Measurements from ENCODE around the gene ZNF516. TPM values are rescaled to one million over a fixed set of nuclear protein-coding genes. Genes with fewer than 3 reads are reported as not detected.
A peak's percentile ranks its signal among the peaks of the same experiment; 100 is the strongest.

Gene ZNF516
- total and polyA plus RNA-seq, 2 experiments from 2014 or later, result 18.2 to 29.2 TPM

DNA sequence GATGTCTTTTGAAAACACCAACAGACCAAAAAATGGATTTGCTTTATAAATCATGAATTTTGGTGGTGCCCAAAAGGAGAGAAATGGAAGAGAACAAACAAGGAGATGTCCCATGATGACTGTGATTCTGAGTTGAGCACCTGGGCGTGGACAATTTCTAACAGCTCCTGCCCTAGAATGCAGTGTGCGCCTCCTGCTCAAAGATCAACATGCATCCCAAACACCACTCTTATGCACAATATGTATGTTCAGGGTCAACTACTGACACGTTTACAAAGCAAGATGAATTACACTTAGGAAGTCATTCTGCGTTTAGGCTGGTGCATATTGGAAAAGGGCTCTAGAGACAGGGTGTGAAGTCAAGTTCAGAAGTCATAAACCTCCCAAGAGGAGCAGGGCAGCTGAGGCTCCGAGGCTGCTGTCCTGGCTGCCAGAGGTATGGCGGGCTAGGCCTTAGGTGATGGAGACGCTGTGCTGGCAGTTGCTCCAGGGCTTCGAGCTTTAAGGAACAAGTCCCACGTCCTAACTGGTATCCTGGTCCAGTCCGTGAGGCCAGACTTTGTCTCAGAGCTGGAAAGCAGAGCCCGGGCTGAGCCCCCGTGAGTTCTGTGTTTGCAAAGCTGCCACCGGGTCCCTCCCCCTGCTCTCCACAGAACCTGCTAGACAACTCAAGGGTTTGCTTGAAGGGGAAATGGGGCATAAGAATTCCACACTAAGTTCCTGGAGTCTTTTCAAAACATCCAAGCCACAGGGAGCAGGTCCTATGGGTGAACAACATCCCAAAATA is 74.0 kb downstream of the ZNF516 start:
- 57% methylated on average over 13 of the region's 13 CpGs for WGBS (ENCODE audit: low lambda C conversion rate, missing lambda C conversion rate)
- Histone ChIP-seq H3K9me2 (replicated peaks; ENCODE audit: insufficient read depth) (no peaks in the 10 kb centered on the region), H4K20me1 (ENCODE audit: insufficient read depth, poor library complexity, severe bottlenecking) (peaks cover 68% of the 10 kb centered on the region), H3K36me3 (replicated peaks; ENCODE audit: insufficient read depth, low read depth) (no peaks in the 10 kb centered on the region), H2AFZ (no peak overlapping the region), H3K4me2 (peak overlapping the region; percentile 46), H3K4me1 (ENCODE audit: insufficient read depth) (peaks cover 15% of the 10 kb centered on the region), H3K79me2 (peaks cover 87% of the 10 kb centered on the region), H3K4me3 (no peak overlapping the region), H3K27ac (peak overlapping the region; percentile 18), H3K9me3 (ENCODE audit: low read depth) (no peaks in the 10 kb centered on the region), H3K27me3 (no peaks in the 10 kb centered on the region)
- DNase-seq (ENCODE audit: low spot score), result peak; percentile 35
- TF ChIP-seq EZH2phosphoT487 (IDR thresholded peaks at IDR 0.05; ENCODE audit: low read depth, severe bottlenecking, unreplicated experiment), result no peak
- TF ChIP-seq, protein P1, sequence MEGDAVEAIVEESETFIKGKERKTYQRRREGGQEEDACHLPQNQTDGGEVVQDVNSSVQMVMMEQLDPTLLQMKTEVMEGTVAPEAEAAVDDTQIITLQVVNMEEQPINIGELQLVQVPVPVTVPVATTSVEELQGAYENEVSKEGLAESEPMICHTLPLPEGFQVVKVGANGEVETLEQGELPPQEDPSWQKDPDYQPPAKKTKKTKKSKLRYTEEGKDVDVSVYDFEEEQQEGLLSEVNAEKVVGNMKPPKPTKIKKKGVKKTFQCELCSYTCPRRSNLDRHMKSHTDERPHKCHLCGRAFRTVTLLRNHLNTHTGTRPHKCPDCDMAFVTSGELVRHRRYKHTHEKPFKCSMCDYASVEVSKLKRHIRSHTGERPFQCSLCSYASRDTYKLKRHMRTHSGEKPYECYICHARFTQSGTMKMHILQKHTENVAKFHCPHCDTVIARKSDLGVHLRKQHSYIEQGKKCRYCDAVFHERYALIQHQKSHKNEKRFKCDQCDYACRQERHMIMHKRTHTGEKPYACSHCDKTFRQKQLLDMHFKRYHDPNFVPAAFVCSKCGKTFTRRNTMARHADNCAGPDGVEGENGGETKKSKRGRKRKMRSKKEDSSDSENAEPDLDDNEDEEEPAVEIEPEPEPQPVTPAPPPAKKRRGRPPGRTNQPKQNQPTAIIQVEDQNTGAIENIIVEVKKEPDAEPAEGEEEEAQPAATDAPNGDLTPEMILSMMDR (IDR thresholded peaks at IDR 0.05; ENCODE audit: poor library complexity), result no peak
- TF ChIP-seq EZH2 (IDR thresholded peaks at IDR 0.05; ENCODE audit: borderline replicate concordance), result no peak

DNA sequence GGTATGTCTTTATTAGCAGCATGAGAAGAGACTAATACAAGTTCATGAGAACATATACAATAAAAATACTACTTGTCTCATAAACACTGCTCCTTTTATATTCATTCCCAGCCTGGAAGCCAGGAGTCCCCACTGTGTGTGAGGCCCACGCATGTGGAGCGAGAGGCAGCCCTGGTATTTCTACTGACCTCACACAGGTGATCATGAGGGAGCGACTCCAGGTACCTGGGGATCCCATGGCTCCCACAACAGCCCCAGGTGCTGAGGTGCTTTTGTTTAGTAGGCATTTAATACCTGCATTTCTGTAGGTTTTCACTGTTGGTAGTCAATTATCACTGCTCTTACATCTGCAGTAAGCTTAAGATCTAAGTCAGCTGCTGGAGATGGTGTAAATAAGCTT is 75.2 kb downstream of the ZNF516 start:
- Histone ChIP-seq H3K36me3 (replicated peaks; ENCODE audit: insufficient read depth, low read depth) (no peaks in the 10 kb centered on the region), H3K4me3 (no peak overlapping the region), H3K9me3 (ENCODE audit: low read depth) (no peaks in the 10 kb centered on the region), H3K9me2 (replicated peaks; ENCODE audit: insufficient read depth) (no peaks in the 10 kb centered on the region), H2AFZ (no peak overlapping the region), H3K4me1 (ENCODE audit: insufficient read depth) (peaks cover 12% of the 10 kb centered on the region), H3K79me2 (peaks cover 87% of the 10 kb centered on the region), H3K27ac (no peak overlapping the region), H3K27me3 (no peaks in the 10 kb centered on the region), H3K4me2 (no peak overlapping the region), H4K20me1 (ENCODE audit: insufficient read depth, poor library complexity, severe bottlenecking) (peaks cover 65% of the 10 kb centered on the region)
- TF ChIP-seq EZH2 (IDR thresholded peaks at IDR 0.05; ENCODE audit: borderline replicate concordance) (no peak), EZH2phosphoT487 (IDR thresholded peaks at IDR 0.05; ENCODE audit: low read depth, severe bottlenecking, unreplicated experiment) (no peak)
- TF ChIP-seq, protein P1 (IDR thresholded peaks at IDR 0.05; ENCODE audit: poor library complexity), result no peak
- no peak for DNase-seq (ENCODE audit: low spot score)
- 96% methylated on average over 3 of the region's 3 CpGs for WGBS (ENCODE audit: low lambda C conversion rate, missing lambda C conversion rate)

DNA sequence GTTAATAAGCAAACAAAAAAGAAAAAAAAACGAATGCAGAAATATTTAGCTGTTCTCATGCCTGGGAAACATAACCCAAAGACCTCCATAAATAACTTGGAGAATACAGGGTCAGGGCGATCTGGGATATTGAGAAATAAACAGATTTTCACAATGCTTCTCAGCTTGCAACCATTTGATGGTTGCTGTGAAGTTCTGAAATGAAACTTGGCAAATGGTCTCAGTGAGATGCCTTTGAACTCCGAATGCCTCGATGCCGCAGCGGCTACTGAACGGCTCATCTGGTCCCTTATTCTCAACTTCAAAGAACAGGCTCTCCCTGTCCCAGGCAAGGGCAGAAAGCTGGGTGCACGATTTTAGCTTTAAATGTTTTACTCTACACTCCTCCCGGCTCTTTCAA is 78.1 kb downstream of the ZNF516 start:
- Histone ChIP-seq H3K4me2 (peak overlapping the region; percentile 63), H3K27ac (no peak overlapping the region), H3K79me2 (peaks cover 92% of the 10 kb centered on the region), H2AFZ (no peak overlapping the region), H3K9me3 (ENCODE audit: low read depth) (no peaks in the 10 kb centered on the region), H3K9me2 (replicated peaks; ENCODE audit: insufficient read depth) (no peaks in the 10 kb centered on the region), H4K20me1 (ENCODE audit: insufficient read depth, poor library complexity, severe bottlenecking) (peaks cover 70% of the 10 kb centered on the region), H3K27me3 (no peaks in the 10 kb centered on the region), H3K4me1 (ENCODE audit: insufficient read depth) (peaks cover 5% of the 10 kb centered on the region), H3K36me3 (replicated peaks; ENCODE audit: insufficient read depth, low read depth) (no peaks in the 10 kb centered on the region), H3K4me3 (no peak overlapping the region)
- 40% methylated on average over 9 of the region's 9 CpGs for WGBS (ENCODE audit: low lambda C conversion rate, missing lambda C conversion rate)
- TF ChIP-seq, protein P1 (IDR thresholded peaks at IDR 0.05; ENCODE audit: poor library complexity), result no peak
- TF ChIP-seq EZH2 (IDR thresholded peaks at IDR 0.05; ENCODE audit: borderline replicate concordance), result no peak
- TF ChIP-seq EZH2phosphoT487 (IDR thresholded peaks at IDR 0.05; ENCODE audit: low read depth, severe bottlenecking, unreplicated experiment), result no peak
- DNase-seq (ENCODE audit: low spot score), result no peak

Measured in hepatocyte (in vitro differentiated cells).